Trophoblast cell (in vitro differentiated cells and primary cell): Measurements from ENCODE around the gene SLC4A2.

ENCODE experiments used
- DNase-seq, 2 donors: peaks; one replicate each; pipeline ENCODE4 v3.0.0-alpha.2; 2016
- H2AFZ ChIP-seq: 2 replicates; pipeline ENCODE4 v1.6.1; 2013; ENCODE audit warnings: low read length, moderate library complexity, mild to moderate bottlenecking; ENCODE audit not compliant: insufficient read depth, poor library complexity
- H2AK5ac ChIP-seq: 2 replicates; pipeline ENCODE4 v1.6.1; 2013; ENCODE audit warnings: mild to moderate bottlenecking, low read length
- H2BK120ac ChIP-seq: 2 replicates; pipeline ENCODE4 v1.6.1; 2013; ENCODE audit warnings: low read length, mild to moderate bottlenecking, moderate library complexity; ENCODE audit not compliant: insufficient read depth, poor library complexity
- H2BK12ac ChIP-seq: 2 replicates; pipeline ENCODE4 v1.6.1; 2013; ENCODE audit warnings: mild to moderate bottlenecking, low read length, moderate library complexity
- H2BK5ac ChIP-seq: 2 replicates; pipeline ENCODE4 v1.6.1; 2013; ENCODE audit warnings: low read length, low read depth, moderate library complexity, mild to moderate bottlenecking; ENCODE audit not compliant: poor library complexity
- H3K14ac ChIP-seq: 2 replicates; pipeline ENCODE4 v1.6.1; 2013; ENCODE audit warnings: mild to moderate bottlenecking, low read length
- H3K18ac ChIP-seq: 2 replicates; pipeline ENCODE4 v1.6.1; 2013; ENCODE audit warnings: mild to moderate bottlenecking, low read length
- H3K23ac ChIP-seq: 2 replicates; pipeline ENCODE4 v1.6.1; 2013; ENCODE audit warnings: low read length
- H3K27ac ChIP-seq: 2 replicates; pipeline ENCODE4 v1.5.1; 2013; ENCODE audit warnings: low read depth, mild to moderate bottlenecking, inconsistent platforms, low read length, moderate library complexity
- H3K27me3 ChIP-seq: 2 replicates; pipeline ENCODE4 v1.6.1; 2013; ENCODE audit warnings: inconsistent platforms, mild to moderate bottlenecking, low read length, moderate library complexity; ENCODE audit not compliant: insufficient read depth
- H3K36me3 ChIP-seq, 2 experiments: 1 replicate in 1 of 2; 2 replicates in 1 of 2; pipeline ENCODE4 v1.6.1; 2013; ENCODE audit warnings: low read length in 2 of 2, mild to moderate bottlenecking in 2 of 2, moderate library complexity in 1 of 2; ENCODE audit not compliant: insufficient read depth in 2 of 2, control insufficient read depth in 1 of 2
- H3K4ac ChIP-seq: 2 replicates; pipeline ENCODE4 v1.6.1; 2013; ENCODE audit warnings: low read depth, mild to moderate bottlenecking, low read length, moderate library complexity
- H3K4me1 ChIP-seq, 2 experiments: 1 replicate in 1 of 2; 2 replicates in 1 of 2; pipeline ENCODE4 v1.6.1; 2013; ENCODE audit warnings: low read length in 2 of 2, mild to moderate bottlenecking in 2 of 2, moderate library complexity in 1 of 2; ENCODE audit not compliant: insufficient read depth in 2 of 2, control insufficient read depth in 1 of 2
- H3K4me2 ChIP-seq: 2 replicates; pipeline ENCODE4 v1.6.1; 2013; ENCODE audit warnings: inconsistent platforms, mild to moderate bottlenecking, low read length, moderate library complexity
- H3K4me3 ChIP-seq: 2 replicates; pipeline ENCODE4 v1.5.1; 2013; ENCODE audit warnings: mild to moderate bottlenecking, low read depth, low read length, inconsistent platforms
- H3K79me1 ChIP-seq: one replicate; pipeline ENCODE4 v1.6.1; 2013; ENCODE audit warnings: low read length
- H3K79me2 ChIP-seq: 2 replicates; pipeline ENCODE4 v1.6.1; 2013; ENCODE audit warnings: low read length, mild to moderate bottlenecking; ENCODE audit not compliant: control insufficient read depth, insufficient read depth, poor library complexity
- H3K9ac ChIP-seq: 2 replicates; pipeline ENCODE4 v1.6.1; 2013; ENCODE audit warnings: mild to moderate bottlenecking, low read length
- H3K9me3 ChIP-seq: 2 replicates; pipeline ENCODE4 v1.6.1; 2013; ENCODE audit warnings: low read depth, mild to moderate bottlenecking, control low read depth, inconsistent platforms, low read length; ENCODE audit not compliant: insufficient read depth
- H4K12ac ChIP-seq: 2 replicates; pipeline ENCODE4 v1.6.1; 2013; ENCODE audit warnings: low read depth, mild to moderate bottlenecking, low read length, moderate library complexity
- H4K8ac ChIP-seq: 2 replicates; pipeline ENCODE4 v1.6.1; 2013; ENCODE audit warnings: low read depth, mild to moderate bottlenecking, low read length, moderate library complexity
- H4K91ac ChIP-seq: one replicate; pipeline ENCODE4 v1.6.1; 2013; ENCODE audit warnings: low read depth, mild to moderate bottlenecking, low read length, moderate library complexity
- WGBS: extraction: QIAGEN DNeasy Blood & Tissue Kit; methylation state at CpG from one replicate; pipeline ENCODE4 v1.1.7; 2013; ENCODE audit warnings: missing lambda C conversion rate; ENCODE audit not compliant: insufficient read length, insufficient coverage; ENCODE audit errors: extremely low coverage; 5-methylcytosine and 5-hydroxymethylcytosine counted together

The SLC4A2 gene

GRCh38 chr7:151076863-151077704 lies 17.7 kb downstream of the SLC4A2 start:
- Histone ChIP-seq H3K4me2 (no peak overlapping the region), H3K18ac (no peak overlapping the region), H3K4me3 (no peak overlapping the region), H4K12ac (no peak overlapping the region), H3K23ac (no peak overlapping the region), H3K9ac (no peak overlapping the region), H3K14ac (no peak overlapping the region), H3K27me3 (no peaks in the 10 kb centered on the region), H3K27ac (peak overlapping the region; percentile 31), H3K79me2 (peaks cover 16% of the 10 kb centered on the region), H2BK5ac (no peak overlapping the region), H2AK5ac (no peak overlapping the region), H4K8ac (no peak overlapping the region), H3K4me1 (peaks cover 23 to 29% of the 10 kb centered on the region in 2 experiments), H3K4ac (no peak overlapping the region), H4K91ac (no peak overlapping the region), H3K79me1 (peaks cover 10% of the 10 kb centered on the region), H3K36me3 (peaks cover 52 to 58% of the 10 kb centered on the region in 2 experiments), H2BK120ac (no peak overlapping the region), H3K9me3 (no peaks in the 10 kb centered on the region), H2BK12ac (no peak overlapping the region), H2AFZ (no peak overlapping the region)
- DNase-seq = peak; percentile 80 to 81
- no CpG with 5 or more reads among the region's 33 CpGs for WGBS

GRCh38 chr7:151077705-151078232 lies 18.4 kb downstream of the SLC4A2 start:
- no peak overlapping the region for H3K9ac ChIP-seq
- H3K79me2 ChIP-seq = peaks cover 22% of the 10 kb centered on the region
- H3K27ac ChIP-seq = no peak overlapping the region
- H3K14ac ChIP-seq = no peak overlapping the region
- H3K4ac ChIP-seq = no peak overlapping the region
- no peak overlapping the region for H2AFZ ChIP-seq
- no peak overlapping the region for H4K91ac ChIP-seq
- WGBS = no CpG with 5 or more reads among the region's 10 CpGs
- no peak overlapping the region for H3K4me2 ChIP-seq
- no peak overlapping the region for H4K8ac ChIP-seq
- H3K23ac ChIP-seq = no peak overlapping the region
- H3K4me3 ChIP-seq = no peak overlapping the region
- no peaks in the 10 kb centered on the region for H3K9me3 ChIP-seq
- H2AK5ac ChIP-seq = no peak overlapping the region
- peaks cover 15% of the 10 kb centered on the region for H3K79me1 ChIP-seq
- no peak for DNase-seq
- no peak overlapping the region for H2BK120ac ChIP-seq
- H4K12ac ChIP-seq = no peak overlapping the region
- peaks cover 29 to 36% of the 10 kb centered on the region in 2 experiments for H3K4me1 ChIP-seq
- no peak overlapping the region for H3K18ac ChIP-seq
- peaks cover 47 to 58% of the 10 kb centered on the region in 2 experiments for H3K36me3 ChIP-seq
- H2BK12ac ChIP-seq = no peak overlapping the region
- no peaks in the 10 kb centered on the region for H3K27me3 ChIP-seq
- no peak overlapping the region for H2BK5ac ChIP-seq

GRCh38 chr7:151078233-151079040 lies 19.0 kb downstream of the SLC4A2 start:
- Histone ChIP-seq H3K79me1 (peaks cover 17% of the 10 kb centered on the region), H3K18ac (no peak overlapping the region), H3K27ac (no peak overlapping the region), H3K4me1 (peaks cover 29 to 36% of the 10 kb centered on the region in 2 experiments), H3K14ac (no peak overlapping the region), H4K8ac (no peak overlapping the region), H3K79me2 (peaks cover 25% of the 10 kb centered on the region), H2BK12ac (no peak overlapping the region), H2AK5ac (no peak overlapping the region), H2BK5ac (no peak overlapping the region), H3K4me2 (no peak overlapping the region), H2BK120ac (no peak overlapping the region), H3K9me3 (no peaks in the 10 kb centered on the region), H3K4ac (no peak overlapping the region), H3K4me3 (no peak overlapping the region), H3K27me3 (no peaks in the 10 kb centered on the region), H4K91ac (no peak overlapping the region), H3K9ac (no peak overlapping the region), H4K12ac (no peak overlapping the region), H3K36me3 (peaks cover 43 to 53% of the 10 kb centered on the region in 2 experiments), H2AFZ (no peak overlapping the region), H3K23ac (no peak overlapping the region)
- no peak for DNase-seq
- WGBS = no CpG with 5 or more reads among the region's 22 CpGs

GRCh38 chr7:151079199-151079910 lies 20.0 kb downstream of the SLC4A2 start:
- no peak overlapping the region for H2AFZ ChIP-seq
- peaks cover 31 to 40% of the 10 kb centered on the region in 2 experiments for H3K4me1 ChIP-seq
- peaks cover 25% of the 10 kb centered on the region for H3K79me2 ChIP-seq
- peak overlapping the region; percentile 77 for H3K4ac ChIP-seq
- H3K36me3 ChIP-seq = peaks cover 34 to 45% of the 10 kb centered on the region in 2 experiments
- WGBS = no CpG with 5 or more reads among the region's 27 CpGs
- H3K4me2 ChIP-seq = peak overlapping the region; percentile 66
- H3K27ac ChIP-seq = no peak overlapping the region
- H2BK12ac ChIP-seq = no peak overlapping the region
- H2BK120ac ChIP-seq = peak overlapping the region; percentile 93
- H4K8ac ChIP-seq = peak overlapping the region; percentile 84
- H3K4me3 ChIP-seq = peak overlapping the region; percentile 92
- no peak for DNase-seq
- H3K23ac ChIP-seq = no peak overlapping the region
- peak overlapping the region; percentile 68 for H3K14ac ChIP-seq
- H4K91ac ChIP-seq = peak overlapping the region; percentile 71
- H3K9me3 ChIP-seq = no peaks in the 10 kb centered on the region
- H4K12ac ChIP-seq = peak overlapping the region; percentile 68
- H3K79me1 ChIP-seq = peaks cover 19% of the 10 kb centered on the region
- H3K27me3 ChIP-seq = no peaks in the 10 kb centered on the region
- H3K18ac ChIP-seq = peak overlapping the region; percentile 38
- H2AK5ac ChIP-seq = peak overlapping the region; percentile 97
- peak overlapping the region; percentile 94 for H3K9ac ChIP-seq
- H2BK5ac ChIP-seq = no peak overlapping the region
